Activated CD8-positive, alpha-beta memory T cell treated with anti-CD3 and anti-CD28 coated beads for 4 hours (primary cell): ENCODE results near the gene CTNND2.

Experiments used
- DNase-seq, 2 donors: peaks; one replicate each; pipeline ENCODE4 v3.0.0-alpha.2; 2020; ENCODE audit warnings: low read depth in 2 of 2

CTNND2 gene

DNA sequence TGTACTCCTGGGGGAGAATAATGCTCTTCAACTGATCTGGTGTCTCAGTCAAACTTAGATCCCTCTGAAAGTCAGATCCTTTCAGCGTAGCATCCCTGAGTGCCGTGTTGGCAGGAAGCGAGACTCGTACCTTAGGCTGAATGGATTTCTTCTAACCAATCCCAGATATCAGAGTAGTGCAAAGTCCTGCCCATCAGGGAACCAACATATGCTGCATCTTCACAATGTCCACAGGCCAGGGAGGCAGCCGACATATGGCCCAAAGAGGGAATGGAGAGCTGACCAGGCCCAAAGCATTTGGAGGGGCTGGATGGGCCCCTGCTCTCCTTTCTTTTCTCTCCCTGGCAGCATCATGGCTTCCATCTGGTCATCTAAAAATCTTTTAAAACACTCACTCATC lies 646.2 kb downstream of the CTNND2 start:
- no peak for DNase-seq

GRCh38 chr5:11252523-11252922 lies 651.7 kb downstream of the CTNND2 start:
- no peak for DNase-seq

GRCh38 chr5:11252075-11252474 lies 652.2 kb downstream of the CTNND2 start:
- no peak for DNase-seq

DNA sequence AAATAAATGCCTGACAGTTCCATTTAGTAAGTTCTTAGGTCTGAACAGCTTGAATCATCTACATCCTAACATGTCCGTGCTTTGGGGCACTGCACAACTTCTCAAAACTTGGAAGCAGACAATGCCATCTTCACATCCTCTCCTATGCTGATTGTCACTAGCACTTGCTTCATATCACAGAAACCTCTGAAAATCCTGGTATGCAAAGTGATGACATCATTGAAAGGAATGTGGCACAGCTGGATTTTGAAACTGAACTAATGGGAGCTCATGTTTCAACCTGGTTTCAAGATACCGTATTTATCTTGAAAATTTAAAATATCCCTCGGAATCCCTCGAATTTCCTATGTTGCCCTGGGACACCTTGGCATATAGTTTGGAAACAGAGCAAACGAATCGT lies 653.0 kb downstream of the CTNND2 start:
- no peak for DNase-seq

GRCh38 chr5:11248966-11249365 lies 655.3 kb downstream of the CTNND2 start:
- no peak for DNase-seq

DNA sequence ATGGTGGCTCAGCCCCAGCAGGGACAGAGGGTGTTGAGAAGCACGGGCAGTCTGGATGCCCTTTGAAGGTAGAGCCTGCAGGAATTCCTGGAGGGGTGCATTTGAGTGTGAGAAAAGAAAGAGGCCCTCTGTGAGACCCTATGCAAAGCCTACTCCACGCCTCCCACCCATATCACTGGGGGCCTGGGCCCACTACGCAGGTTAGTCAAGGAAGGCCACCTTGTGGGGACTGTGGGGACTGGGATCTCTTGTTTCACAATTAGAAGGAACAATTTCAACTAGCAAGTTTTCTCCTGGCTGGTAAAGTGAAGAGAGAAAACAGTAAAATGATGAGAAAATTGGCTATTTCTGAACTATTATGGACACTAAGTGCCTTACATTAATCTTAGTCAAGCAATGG lies 657.0 kb downstream of the CTNND2 start:
- DNase-seq, result no peak

DNA sequence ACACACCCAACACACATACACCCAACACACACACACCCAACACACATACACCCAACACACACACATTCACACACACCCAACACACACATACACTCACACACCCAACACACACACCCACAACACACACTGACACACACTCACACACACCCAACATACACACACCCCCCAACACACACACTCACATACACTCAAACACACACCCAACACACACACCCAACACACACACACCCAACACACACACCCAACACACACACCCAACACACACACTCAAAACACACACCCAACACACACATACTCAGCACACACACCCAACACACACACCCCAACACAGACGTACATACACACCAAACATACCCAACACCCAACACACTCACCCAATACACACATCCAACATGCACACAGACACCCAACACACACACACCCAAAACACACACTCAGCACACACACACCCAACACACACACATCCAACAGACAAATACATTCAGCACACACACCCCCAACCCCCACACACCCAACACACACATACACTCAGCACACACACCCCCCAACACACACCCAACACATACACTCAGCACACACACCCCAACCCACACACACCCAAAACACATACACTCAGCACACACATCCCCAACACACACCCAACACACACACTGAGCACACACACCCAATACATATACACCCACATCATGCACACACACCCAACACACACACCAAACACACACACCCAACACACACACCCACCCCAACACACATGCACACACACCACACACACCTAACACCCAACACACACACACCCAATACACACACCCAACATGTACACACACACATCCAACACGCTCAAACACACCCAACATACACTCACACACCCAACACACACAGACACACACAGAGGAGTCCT lies 663.7 kb downstream of the CTNND2 start:
- DNase-seq, result no peak

DNA sequence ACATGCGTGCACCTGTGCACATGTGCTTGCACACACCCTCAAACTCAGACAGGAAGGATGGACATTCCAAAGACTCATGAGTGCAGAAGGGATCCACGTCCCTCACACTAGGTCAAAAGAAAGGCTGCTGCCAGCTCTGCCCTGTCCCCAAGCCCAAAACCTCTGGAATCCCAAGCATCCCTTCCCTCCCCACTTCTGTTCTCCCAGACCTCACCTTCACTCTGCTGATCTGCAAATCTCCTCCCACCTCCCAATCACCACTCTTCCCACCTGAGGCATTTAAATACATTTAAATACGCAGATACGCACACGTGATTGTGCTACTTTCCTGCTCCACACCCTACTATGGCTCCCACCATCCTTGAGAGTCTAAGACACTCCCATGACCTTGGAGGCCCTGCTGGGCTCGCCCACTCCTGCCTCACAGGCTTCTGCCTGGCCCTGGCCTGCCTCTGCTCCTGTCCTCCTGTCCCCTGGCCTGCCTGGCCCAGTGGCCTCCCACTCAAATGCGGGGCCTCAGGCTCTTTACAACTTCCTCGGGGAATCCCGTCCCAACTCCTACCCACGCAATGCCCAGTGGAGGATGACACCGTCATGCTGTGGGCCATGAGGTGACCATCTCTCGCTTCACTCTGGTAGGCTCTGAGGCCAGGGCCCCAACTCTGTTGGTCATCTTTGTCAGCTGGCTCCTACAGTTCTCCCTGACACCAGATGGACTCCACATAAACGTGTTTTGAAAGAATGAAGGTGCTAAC lies 664.8 kb downstream of the CTNND2 start:
- no peak for DNase-seq

DNA sequence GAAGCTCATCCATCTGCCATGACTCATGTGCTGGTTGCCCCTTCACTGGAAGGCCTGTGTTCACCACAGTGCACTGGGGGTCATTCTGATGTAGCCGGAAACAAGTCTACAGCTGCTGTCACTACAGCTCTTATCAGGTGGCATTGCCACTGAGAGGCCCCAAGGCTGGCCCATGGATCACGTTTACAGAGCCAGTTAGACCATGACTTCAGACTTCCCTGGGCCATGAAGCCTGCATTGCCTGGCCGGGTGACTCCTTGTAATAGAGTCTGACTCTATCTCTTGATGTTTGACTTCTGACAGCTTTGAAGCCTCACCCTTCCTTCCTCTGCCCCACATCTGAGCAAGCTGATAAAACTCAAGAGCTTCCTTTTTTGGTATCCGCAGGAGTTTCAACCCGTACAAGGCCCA lies 669.7 kb downstream of the CTNND2 start:
- no peak for DNase-seq

DNA sequence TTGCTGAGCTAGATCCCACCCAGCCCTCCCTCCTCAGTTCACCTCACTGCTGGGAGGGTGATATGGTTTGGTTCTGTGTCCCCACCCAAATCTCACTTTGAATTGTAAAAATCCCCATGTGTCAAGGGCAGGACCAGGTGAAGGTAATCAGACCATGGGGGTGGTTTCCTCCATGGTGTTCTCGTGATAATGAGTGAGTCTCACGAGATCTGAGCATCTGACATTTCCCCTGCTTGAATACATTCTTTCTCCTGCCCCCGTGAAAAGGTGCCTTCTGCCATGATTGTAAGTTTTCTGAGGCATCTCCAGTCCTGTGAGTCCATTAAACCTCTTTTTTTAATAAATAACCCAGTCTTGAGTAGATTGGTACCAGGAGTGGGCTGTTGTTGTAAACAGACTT lies 673.4 kb downstream of the CTNND2 start:
- no peak for DNase-seq

DNA sequence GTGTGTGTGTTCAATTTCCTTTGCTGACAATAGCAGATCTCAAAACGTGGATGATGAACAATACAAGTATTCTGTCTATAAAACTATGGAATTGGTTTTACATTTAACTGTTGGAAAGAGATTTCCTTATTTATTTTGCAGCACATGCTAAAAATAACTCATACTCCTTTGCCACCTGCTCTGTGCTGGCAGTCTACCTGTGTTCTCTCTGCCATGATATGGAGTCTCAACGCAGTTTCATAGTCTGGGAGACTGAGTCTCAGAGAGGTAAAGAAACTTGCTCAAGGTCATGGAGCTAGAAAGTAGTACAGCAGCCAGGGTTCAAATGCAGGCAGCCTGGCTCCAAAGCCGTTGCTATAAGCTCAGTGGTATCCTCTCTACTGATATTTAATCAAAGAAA lies 677.2 kb downstream of the CTNND2 start:
- no peak for DNase-seq

GRCh38 chr5:11224436-11225187 lies 679.6 kb downstream of the CTNND2 start:
- DNase-seq, result no peak

DNA sequence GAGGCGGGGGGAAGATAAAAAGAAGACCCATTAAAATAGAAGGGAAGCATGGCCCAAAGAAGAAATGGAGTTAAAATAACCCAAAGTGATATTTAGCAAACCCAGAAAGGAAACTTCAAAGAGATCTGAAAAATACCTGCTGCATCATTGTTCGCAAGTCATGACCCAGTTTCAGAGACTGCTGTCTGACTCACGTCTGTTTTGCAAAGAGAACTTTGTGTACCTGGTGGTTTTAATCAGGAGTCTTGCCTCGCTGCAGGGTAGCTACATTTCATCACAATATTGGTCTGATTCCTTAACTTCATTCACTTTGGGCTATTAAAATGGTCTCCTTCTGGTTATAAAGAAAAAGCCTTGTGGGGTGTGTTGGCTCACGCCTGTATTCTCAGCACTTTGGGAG lies 682.1 kb downstream of the CTNND2 start:
- no peak for DNase-seq

- no peak for DNase-seq
Observed at GRCh38 chr5:11214864-11215644, 689.2 kb downstream of the CTNND2 start.

- DNase-seq, result no peak
Observed at GRCh38 chr5:11212706-11213105, 691.5 kb downstream of the CTNND2 start.

DNA sequence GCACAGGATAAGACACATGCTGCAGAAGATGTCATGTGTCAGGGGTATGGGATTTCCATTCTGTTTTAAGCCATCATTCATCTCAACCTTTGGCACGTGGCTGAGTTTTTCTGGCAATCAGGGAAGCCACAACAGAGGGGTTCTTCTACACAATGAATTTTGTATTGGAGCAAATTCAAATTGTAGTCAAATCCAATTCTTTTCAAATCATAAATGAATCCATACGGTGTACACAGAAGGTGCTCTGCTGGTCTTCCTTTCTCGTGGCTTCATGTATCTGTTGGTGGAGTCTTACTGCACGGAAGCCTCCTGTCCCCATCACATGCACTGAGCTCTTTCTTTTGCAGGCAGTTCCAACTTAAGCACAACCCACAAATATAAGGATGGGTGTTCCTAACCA lies 706.5 kb downstream of the CTNND2 start:
- no peak for DNase-seq

- no peak for DNase-seq
Observed at GRCh38 chr5:11191673-11192072, 712.6 kb downstream of the CTNND2 start.

- DNase-seq, result no peak
Observed at GRCh38 chr5:11182441-11183080, 721.7 kb downstream of the CTNND2 start.

DNA sequence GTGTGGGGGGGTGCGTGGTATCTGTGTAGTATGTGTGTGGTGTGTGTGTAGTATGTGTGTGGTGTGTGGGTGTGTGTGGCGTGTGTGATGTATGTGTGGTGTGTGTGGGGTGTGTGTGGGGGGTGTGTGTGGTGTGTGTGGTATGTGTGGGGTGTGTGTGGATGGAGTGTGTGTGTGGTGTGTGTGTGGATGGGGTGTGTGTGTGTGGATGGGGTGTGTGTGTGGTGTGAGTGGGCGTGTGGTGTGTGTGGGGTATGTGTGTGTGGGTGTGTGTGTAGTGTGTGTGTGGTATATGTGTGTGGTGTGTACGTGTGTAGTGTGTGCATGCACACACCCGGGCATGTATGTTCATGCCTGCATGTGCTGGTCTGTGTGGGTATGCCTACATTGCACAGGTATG lies 722.3 kb downstream of the CTNND2 start:
- no peak for DNase-seq

- no peak for DNase-seq
Observed at GRCh38 chr5:11180890-11181289, 723.4 kb downstream of the CTNND2 start.
